HepG2 (cell line): ENCODE measurements around the gene AARSD1. TPM values are rescaled to one million over a fixed set of nuclear protein-coding genes. Genes with fewer than 3 reads are reported as not detected.

Experiments used
- ATAC-seq: fragments of 200-7000 bp; cut with Tn5 transposase; 3 replicates; pipeline ENCODE4 v1.9.1; 2020; ENCODE audit warnings: mild to moderate bottlenecking, moderate library complexity
- BruUV-seq: library from RNA; stranded (reverse); fragments of 400-500 nt; replicated peaks from 2 replicates; lab custom pipeline; 2021; lab: Mats Ljungman, UMichigan
- CTCF ChIA-PET: fragments of 300-600 bp; formaldehyde crosslinking; extraction: SDS; loops from one replicate; lab custom pipeline; 2021; ENCODE audit warnings: low total read pairs, inconsistent platforms, low intra/inter-chr PET ratio; lab: Yijun Ruan, JAX
- POLR2A ChIA-PET: fragments of 350-600 bp; sonication (Branson Sonifier 250); formaldehyde crosslinking; loops from one replicate; lab custom pipeline; 2020; ENCODE audit warnings: antibody characterized with exemption, inconsistent platforms; lab: Yijun Ruan, JAX
- DNase-seq: peaks from one replicate; pipeline ENCODE4 v3.0.0-alpha.2; 2015; ENCODE audit warnings: low spot score
- FAIRE-seq: peaks from 3 replicates; lab custom pipeline; 2011; peaks lifted over from hg19 to GRCh38; lab: Jason Lieb, UNC
- H2AFZ ChIP-seq: one replicate; pipeline ENCODE4 v1.6.1; 2011; ENCODE audit warnings: low read length, inconsistent platforms
- H3K27ac ChIP-seq: fragments of 300-600 bp; 3 replicates; pipeline ENCODE4 v1.8.0; 2011; ENCODE audit warnings: mixed run types, mild to moderate bottlenecking, mixed read lengths, low read length, inconsistent platforms; ENCODE audit not compliant: insufficient read depth; ENCODE audit errors: extremely low read length
- H3K27me3 ChIP-seq, 2 experiments: fragments of 200-600 bp in 1 of 2; 2 replicates in 1 of 2; 3 replicates in 1 of 2; pipeline versions ENCODE4 v1.6.0 to v1.8.0; 2011; ENCODE audit warnings: low read length in 2 of 2, mild to moderate bottlenecking in 2 of 2, moderate library complexity in 2 of 2, inconsistent platforms in 1 of 2; ENCODE audit not compliant: insufficient read depth in 2 of 2, control insufficient read depth in 1 of 2
- H3K36me3 ChIP-seq, 2 experiments: fragments of 200-600 bp in 1 of 2; replicated peaks in 1 of 2; 2 replicates in 1 of 2; 3 replicates in 1 of 2; pipeline versions ENCODE4 v1.5.1 to v1.8.0; 2011; ENCODE audit warnings: low read length in 2 of 2, inconsistent platforms in 1 of 2; ENCODE audit not compliant: insufficient read depth in 2 of 2, control insufficient read depth in 1 of 2
- H3K4me1 ChIP-seq: 2 replicates; pipeline ENCODE4 v1.5.1; 2012; ENCODE audit warnings: low read length, inconsistent platforms; ENCODE audit not compliant: insufficient read depth
- H3K4me2 ChIP-seq: 2 replicates; pipeline ENCODE4 v1.6.0; 2011; ENCODE audit warnings: low read depth, low read length, inconsistent platforms
- H3K4me3 ChIP-seq, 3 experiments: fragments of 200-600 bp in 1 of 3; sonication (generic), shearing (Covaris generic) in 1 of 3; replicated peaks in 1 of 3; 2 replicates each; pipeline ENCODE4 v1.5.1; 2011 to 2016; ENCODE audit warnings: low read length in 3 of 3, inconsistent platforms in 2 of 3, low read depth in 2 of 3, mild to moderate bottlenecking in 2 of 3, control low read depth in 1 of 3, mixed read lengths in 1 of 3; ENCODE audit not compliant: insufficient read depth in 1 of 3
- H3K79me2 ChIP-seq: one replicate; pipeline ENCODE4 v1.6.1; 2011; ENCODE audit warnings: low read length, inconsistent platforms; ENCODE audit not compliant: insufficient read depth
- H3K9ac ChIP-seq: 2 replicates; pipeline ENCODE4 v1.6.0; 2011; ENCODE audit warnings: mild to moderate bottlenecking, low read depth, low read length, inconsistent platforms; ENCODE audit not compliant: insufficient read depth
- H3K9me3 ChIP-seq: 2 replicates; pipeline ENCODE4 v1.5.1; 2012; ENCODE audit warnings: mild to moderate bottlenecking, low read length
- H4K20me1 ChIP-seq: 2 replicates; pipeline ENCODE4 v1.6.0; 2011; ENCODE audit warnings: inconsistent platforms, mild to moderate bottlenecking, low read length, moderate library complexity; ENCODE audit not compliant: insufficient read depth
- BCL6 ChIP-seq: IDR thresholded peaks from 2 replicates; pipeline ENCODE4 v1.6.1; 2016; ENCODE audit warnings: missing genetic modification reagents, missing compliant biosample characterization
- CBX2 ChIP-seq, 2 experiments: fragments of 200-600 bp in 1 of 2; sonication (generic); formaldehyde crosslinking in 1 of 2; IDR thresholded peaks; 2 replicates each; pipeline versions ENCODE4 v1.7.0 to v1.8.1; 2018 to 2022; ENCODE audit warnings: low read depth in 2 of 2, low read length in 1 of 2, mild to moderate bottlenecking in 1 of 2, missing genetic modification reagents in 1 of 2
- EP300 ChIP-seq, 3 experiments: sonication (generic) in 1 of 3; formaldehyde crosslinking in 1 of 3; IDR thresholded peaks; 2 replicates each; pipeline versions ENCODE4 v1.5.1 to v1.6.1; 2011 to 2020; ENCODE audit warnings: low read depth in 2 of 3, low read length in 2 of 3, borderline replicate concordance in 1 of 3, improper control_type of control experiment in 1 of 3, mild to moderate bottlenecking in 1 of 3, missing genetic modification reagents in 1 of 3, moderate library complexity in 1 of 3
- MED13 ChIP-seq: sonication (generic); formaldehyde crosslinking; IDR thresholded peaks from 2 replicates; pipeline ENCODE4 v1.5.0; 2020; ENCODE audit warnings: missing genetic modification reagents
- REL ChIP-seq: sonication (generic); formaldehyde crosslinking; conservative IDR thresholded peaks from 2 replicates; pipeline ENCODE4 v1.8.0; 2022; ENCODE audit warnings: mild to moderate bottlenecking, missing genetic modification reagents, moderate library complexity
- ZNF329 ChIP-seq: sonication (generic); formaldehyde crosslinking; IDR thresholded peaks from 2 replicates; pipeline ENCODE4 v1.9.0; 2021; ENCODE audit warnings: low read depth, mild to moderate bottlenecking, missing genetic modification reagents
- ZNF331 ChIP-seq: sonication (generic); formaldehyde crosslinking; IDR thresholded peaks from 2 replicates; pipeline ENCODE4 v1.4.0; 2020; ENCODE audit warnings: missing genetic modification reagents
- WGBS: methylation state at CpG from one replicate; pipeline ENCODE4 v1.1.6; 2017; ENCODE audit warnings: low lambda C conversion rate; 5-methylcytosine and 5-hydroxymethylcytosine counted together
- in situ Hi-C: cut with HindIII; loops from 2 replicates; pipeline ENCODE4 v1.10.0; 2017; ENCODE audit warnings: low pct_unique_long_range_greater_than_20kb; ENCODE audit not compliant: extremely low pct_ligation_motif_present
- intact Hi-C: fragments of 100-400 bp; cut with micrococcal nuclease; formaldehyde crosslinking; loops from one replicate; pipeline ENCODE4 v1.10.0; 2022; ENCODE audit not compliant: unreplicated experiment
- polyA plus RNA-seq, 8 experiments: library from polyadenylated mRNA; depleted of rRNA in 3 of 8; stranded (reverse) in 7 of 8; unstranded in 1 of 8; fragments of >200 nt; fragmentation: Illumina TruSeq in 4 of 8; extraction: Trizol in 4 of 8; gene quantifications; 2 replicates each; pipeline versions ENCODE4 v1.2.1 to v1.2.3, GENCODE V29; 2011 to 2016; ENCODE audit warnings: low read depth in 4 of 8, missing spikeins in 1 of 8, mixed read lengths in 1 of 8; ENCODE audit not compliant: insufficient read depth in 1 of 8
- total RNA-seq, 5 experiments: library from RNA; depleted of rRNA; stranded (reverse); fragments of >200 nt; fragmentation: Illumina TruSeq; extraction: Trizol; gene quantifications; 2 replicates each; pipeline ENCODE4 v1.2.3, GENCODE V29; 2016; ENCODE audit warnings: low read depth in 1 of 5
- TF ChIP-seq, protein P1 (sequence below): sonication (generic); formaldehyde crosslinking; IDR thresholded peaks from 2 replicates; pipeline ENCODE4 v1.4.0; 2020; ENCODE audit warnings: missing genetic modification reagents, borderline replicate concordance
- TF ChIP-seq, protein P2 (sequence below): sonication (generic); formaldehyde crosslinking; conservative IDR thresholded peaks from 2 replicates; pipeline ENCODE4 v1.8.1; 2023; ENCODE audit warnings: missing genetic modification reagents
- TF ChIP-seq, protein P3 (sequence below): IDR thresholded peaks from 2 replicates; pipeline ENCODE4 v1.6.1; 2016

AARSD1 gene
- total and polyA plus RNA-seq, 2 of the 13 experiments (the other 11 are each of a cell fraction or from before 2014, with no cell fraction given), result 24.7 to 29.3 TPM

DNA sequence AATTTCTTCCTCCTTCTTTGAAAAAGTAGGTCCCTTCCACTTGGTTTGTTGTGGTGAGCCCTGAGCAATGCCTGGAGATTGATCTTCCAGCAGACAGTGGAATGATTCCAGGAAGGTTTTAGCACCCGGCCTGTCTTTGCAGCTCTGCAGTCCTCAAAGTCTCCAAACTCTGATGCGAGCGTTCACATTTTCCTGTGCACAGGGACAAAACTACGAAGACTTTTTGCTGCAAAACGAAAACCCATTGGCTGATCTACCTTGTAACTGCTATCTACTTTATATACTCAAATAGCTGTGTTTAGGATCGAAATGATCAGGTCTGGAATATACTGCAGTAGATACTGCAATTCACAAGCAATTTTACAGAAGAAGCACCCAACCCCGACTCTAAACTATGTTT lies 42.0 kb downstream of the AARSD1 start:
- WGBS, result 43% methylated on average over 7 of the region's 7 CpGs
- Histone ChIP-seq H3K4me2 (0 out of 2 replicates have a peak overlapping the region, but pooled peaks have one; percentile 8), H3K4me1 (peaks cover 66% of the 10 kb centered on the region), H3K36me3 (no peaks in the 10 kb centered on the region), H3K9me3 (no peaks in the 10 kb centered on the region), H2AFZ (no peak overlapping the region), H3K27me3 (no peaks in the 10 kb centered on the region), H3K79me2 (no peaks in the 10 kb centered on the region), H3K4me3 (no peak overlapping the region), H3K9ac (no peak overlapping the region), H4K20me1 (no peaks in the 10 kb centered on the region), H3K27ac (no peak overlapping the region)
- FAIRE-seq (no peak), ATAC-seq (no peak), DNase-seq (no peak)
- no TSS peak for BruUV-seq
- ChIA-PET POLR2A (no interaction called here), CTCF (no interaction called here)
- intact Hi-C loops (no loop called here), in situ Hi-C loops (no loop called here)
- peak; percentile 15; the same call in 1 of the 2 replicates for TF ChIP-seq BCL6 (CRISPR knock-in tag)
- peak; percentile 91 for TF ChIP-seq CBX2 (IDR thresholded peaks at IDR 0.05; ENCODE audit: low read depth, low read length)
- peak; percentile 58; the same call in 1 of the 2 replicates for TF ChIP-seq CBX2 (CRISPR knock-in tag; IDR thresholded peaks at IDR 0.05; ENCODE audit: low read depth)
- TF ChIP-seq MED13 (CRISPR knock-in tag), result no peak

DNA sequence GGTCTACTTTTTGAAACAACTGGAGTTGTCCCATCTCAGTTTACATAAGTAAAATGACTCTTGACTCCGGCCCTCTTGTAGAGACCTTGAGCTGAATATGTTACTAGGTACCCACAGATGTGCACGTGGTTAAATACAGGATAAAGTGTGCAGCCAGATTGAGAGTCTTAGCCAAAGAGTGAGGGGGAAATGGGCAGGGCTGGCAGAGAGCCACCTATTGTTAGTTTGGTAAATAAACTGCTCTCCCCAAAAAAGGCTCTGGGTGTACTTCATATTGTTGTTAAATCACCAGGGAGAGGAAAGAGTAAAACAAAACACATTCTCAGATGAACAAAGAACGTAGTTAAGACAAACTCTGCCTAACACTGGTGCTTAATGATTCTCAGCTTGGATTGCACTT lies 43.3 kb downstream of the AARSD1 start:
- in situ Hi-C loops, result no loop called here
- peak overlapping the region; percentile 53 for H3K27ac ChIP-seq
- WGBS, result 2% methylated on average over 3 of the region's 3 CpGs
- ChIA-PET POLR2A (interaction anchor here (0.6 to 3.9 kb wide), 10 partner anchors 8 to 97 kb away, joined by 3 to 32 read pairs (median 9); partner anchors contain the start of genes BECN1 and RPL27), CTCF (no interaction called here)
- no peaks in the 10 kb centered on the region for H4K20me1 ChIP-seq
- H3K36me3 ChIP-seq, result no peaks in the 10 kb centered on the region
- H3K9ac ChIP-seq, result no peak overlapping the region
- H2AFZ ChIP-seq, result no peak overlapping the region
- H3K79me2 ChIP-seq, result no peaks in the 10 kb centered on the region
- no peak overlapping the region for H3K4me3 ChIP-seq
- FAIRE-seq (no peak), DNase-seq (peak; percentile 18), ATAC-seq (peak; percentile 45)
- no peaks in the 10 kb centered on the region for H3K27me3 ChIP-seq
- H3K9me3 ChIP-seq, result no peaks in the 10 kb centered on the region
- intact Hi-C loops, result loop anchor here (1.0 kb wide), 1 partner anchor 35 kb away; no protein-coding TSS in a partner anchor
- peak overlapping the region; percentile 85 for H3K4me2 ChIP-seq
- peaks cover 68% of the 10 kb centered on the region for H3K4me1 ChIP-seq
- no TSS peak for BruUV-seq
- TF ChIP-seq REL (no peak), EP300 (IDR thresholded peaks at IDR 0.05; ENCODE audit: low read depth in 2 of 2, low read length in 2 of 2) (peak in 1 of 2 experiments; percentile 31; a peak in 1 of 4 replicates), EP300 (CRISPR knock-in tag; IDR thresholded peaks at IDR 0.05; ENCODE audit: borderline replicate concordance) (no peak), ZNF329 (CRISPR knock-in tag) (peak; percentile 4; the same call in 1 of the 2 replicates), ZNF331 (peak; percentile 49)
- TF ChIP-seq, protein P1, sequence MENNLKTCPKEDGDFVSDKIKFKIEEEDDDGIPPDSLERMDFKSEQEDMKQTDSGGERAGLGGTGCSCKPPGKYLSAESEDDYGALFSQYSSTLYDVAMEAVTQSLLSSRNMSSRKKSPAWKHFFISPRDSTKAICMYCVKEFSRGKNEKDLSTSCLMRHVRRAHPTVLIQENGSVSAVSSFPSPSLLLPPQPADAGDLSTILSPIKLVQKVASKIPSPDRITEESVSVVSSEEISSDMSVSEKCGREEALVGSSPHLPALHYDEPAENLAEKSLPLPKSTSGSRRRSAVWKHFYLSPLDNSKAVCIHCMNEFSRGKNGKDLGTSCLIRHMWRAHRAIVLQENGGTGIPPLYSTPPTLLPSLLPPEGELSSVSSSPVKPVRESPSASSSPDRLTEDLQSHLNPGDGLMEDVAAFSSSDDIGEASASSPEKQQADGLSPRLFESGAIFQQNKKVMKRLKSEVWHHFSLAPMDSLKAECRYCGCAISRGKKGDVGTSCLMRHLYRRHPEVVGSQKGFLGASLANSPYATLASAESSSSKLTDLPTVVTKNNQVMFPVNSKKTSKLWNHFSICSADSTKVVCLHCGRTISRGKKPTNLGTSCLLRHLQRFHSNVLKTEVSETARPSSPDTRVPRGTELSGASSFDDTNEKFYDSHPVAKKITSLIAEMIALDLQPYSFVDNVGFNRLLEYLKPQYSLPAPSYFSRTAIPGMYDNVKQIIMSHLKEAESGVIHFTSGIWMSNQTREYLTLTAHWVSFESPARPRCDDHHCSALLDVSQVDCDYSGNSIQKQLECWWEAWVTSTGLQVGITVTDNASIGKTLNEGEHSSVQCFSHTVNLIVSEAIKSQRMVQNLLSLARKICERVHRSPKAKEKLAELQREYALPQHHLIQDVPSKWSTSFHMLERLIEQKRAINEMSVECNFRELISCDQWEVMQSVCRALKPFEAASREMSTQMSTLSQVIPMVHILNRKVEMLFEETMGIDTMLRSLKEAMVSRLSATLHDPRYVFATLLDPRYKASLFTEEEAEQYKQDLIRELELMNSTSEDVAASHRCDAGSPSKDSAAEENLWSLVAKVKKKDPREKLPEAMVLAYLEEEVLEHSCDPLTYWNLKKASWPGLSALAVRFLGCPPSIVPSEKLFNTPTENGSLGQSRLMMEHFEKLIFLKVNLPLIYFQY, result no peak
- TF ChIP-seq, protein P2, sequence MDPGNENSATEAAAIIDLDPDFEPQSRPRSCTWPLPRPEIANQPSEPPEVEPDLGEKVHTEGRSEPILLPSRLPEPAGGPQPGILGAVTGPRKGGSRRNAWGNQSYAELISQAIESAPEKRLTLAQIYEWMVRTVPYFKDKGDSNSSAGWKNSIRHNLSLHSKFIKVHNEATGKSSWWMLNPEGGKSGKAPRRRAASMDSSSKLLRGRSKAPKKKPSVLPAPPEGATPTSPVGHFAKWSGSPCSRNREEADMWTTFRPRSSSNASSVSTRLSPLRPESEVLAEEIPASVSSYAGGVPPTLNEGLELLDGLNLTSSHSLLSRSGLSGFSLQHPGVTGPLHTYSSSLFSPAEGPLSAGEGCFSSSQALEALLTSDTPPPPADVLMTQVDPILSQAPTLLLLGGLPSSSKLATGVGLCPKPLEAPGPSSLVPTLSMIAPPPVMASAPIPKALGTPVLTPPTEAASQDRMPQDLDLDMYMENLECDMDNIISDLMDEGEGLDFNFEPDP (CRISPR knock-in tag), result 0 out of 2 replicates have a peak, but pooled peaks have one; percentile 36
- TF ChIP-seq, protein P3, sequence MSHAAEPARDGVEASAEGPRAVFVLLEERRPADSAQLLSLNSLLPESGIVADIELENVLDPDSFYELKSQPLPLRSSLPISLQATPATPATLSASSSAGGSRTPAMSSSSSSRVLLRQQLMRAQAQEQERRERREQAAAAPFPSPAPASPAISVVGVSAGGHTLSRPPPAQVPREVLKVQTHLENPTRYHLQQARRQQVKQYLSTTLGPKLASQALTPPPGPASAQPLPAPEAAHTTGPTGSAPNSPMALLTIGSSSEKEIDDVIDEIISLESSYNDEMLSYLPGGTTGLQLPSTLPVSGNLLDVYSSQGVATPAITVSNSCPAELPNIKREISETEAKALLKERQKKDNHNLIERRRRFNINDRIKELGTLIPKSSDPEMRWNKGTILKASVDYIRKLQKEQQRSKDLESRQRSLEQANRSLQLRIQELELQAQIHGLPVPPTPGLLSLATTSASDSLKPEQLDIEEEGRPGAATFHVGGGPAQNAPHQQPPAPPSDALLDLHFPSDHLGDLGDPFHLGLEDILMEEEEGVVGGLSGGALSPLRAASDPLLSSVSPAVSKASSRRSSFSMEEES, result peak; percentile 55
